ENCODE measurements around the gene CDH4.
"Not testable (repeated sequence)": the region's sequence is repeated elsewhere in the genome, so short reads cannot be mapped to it uniquely, and the experiment has no call there.

The CDH4 gene

DNA sequence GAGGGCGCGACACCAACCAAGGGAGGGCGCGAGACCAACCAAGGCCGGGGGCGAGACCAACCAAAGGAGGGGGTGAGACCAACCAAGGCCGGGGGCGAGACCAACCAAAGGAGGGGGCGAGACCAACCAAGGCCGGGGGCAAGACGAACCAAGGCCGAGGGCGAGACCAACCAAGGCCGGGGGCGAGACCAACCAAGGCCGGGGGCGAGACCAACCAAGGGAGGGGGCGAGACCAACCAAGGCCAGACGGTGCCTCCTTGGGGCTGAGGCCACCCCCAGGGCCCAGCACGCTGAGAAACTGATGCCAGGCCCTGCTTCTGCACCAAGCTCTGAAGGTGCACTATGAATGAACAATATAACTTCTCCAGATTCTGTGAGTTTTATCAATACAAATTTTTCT is 726.4 kb downstream of the CDH4 start:
- DNase-seq (ENCODE audit: low read depth): no peak

GRCh38 chr20:61979090-61979489 is 727.0 kb downstream of the CDH4 start:
- no peak for DNase-seq (ENCODE audit: low read depth)

- DNase-seq (ENCODE audit: low read depth): no peak
These were observed 727.9 kb downstream of the CDH4 start for GRCh38 chr20:61979701-61980635.

- no peak for DNase-seq (ENCODE audit: low read depth)
These were observed 728.9 kb downstream of the CDH4 start for GRCh38 chr20:61980647-61981583.

- not testable (repeated sequence) for DNase-seq (ENCODE audit: low read depth)
These were observed 729.6 kb downstream of the CDH4 start for GRCh38 chr20:61981691-61982090.

GRCh38 chr20:61982191-61982950 is 730.3 kb downstream of the CDH4 start:
- no peak for DNase-seq (ENCODE audit: low read depth)

DNA sequence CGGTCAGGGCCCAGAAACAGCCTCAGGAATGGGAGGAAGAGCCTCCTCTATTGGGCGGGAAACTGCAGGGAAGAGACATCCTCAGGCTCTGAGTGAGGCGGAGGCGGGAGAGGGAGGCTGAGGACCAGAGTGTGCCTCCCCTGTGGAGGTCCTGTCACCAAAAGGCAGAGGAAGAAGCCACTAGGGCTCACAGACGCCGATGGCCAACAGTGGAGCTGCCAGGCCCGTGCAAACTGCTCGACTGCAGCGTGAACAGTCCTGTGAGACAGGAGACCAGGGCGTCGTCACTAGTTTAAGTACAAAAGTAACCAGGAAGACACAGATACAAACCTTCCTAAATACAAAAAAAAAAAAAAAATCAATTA is 730.9 kb downstream of the CDH4 start:
- DNase-seq (ENCODE audit: low read depth): no peak

GRCh38 chr20:61983965-61984364 is 731.9 kb downstream of the CDH4 start:
- DNase-seq (ENCODE audit: low read depth): no peak

GRCh38 chr20:61984431-61984830 is 732.4 kb downstream of the CDH4 start:
- DNase-seq (ENCODE audit: low read depth): not testable (repeated sequence)

- no peak for DNase-seq (ENCODE audit: low read depth)
These were observed 733.0 kb downstream of the CDH4 start for GRCh38 chr20:61985096-61985495.

GRCh38 chr20:61986762-61987321 is 734.8 kb downstream of the CDH4 start:
- DNase-seq (ENCODE audit: low read depth): no peak

GRCh38 chr20:61988665-61989064 is 736.6 kb downstream of the CDH4 start:
- no peak for DNase-seq (ENCODE audit: low read depth)

DNA sequence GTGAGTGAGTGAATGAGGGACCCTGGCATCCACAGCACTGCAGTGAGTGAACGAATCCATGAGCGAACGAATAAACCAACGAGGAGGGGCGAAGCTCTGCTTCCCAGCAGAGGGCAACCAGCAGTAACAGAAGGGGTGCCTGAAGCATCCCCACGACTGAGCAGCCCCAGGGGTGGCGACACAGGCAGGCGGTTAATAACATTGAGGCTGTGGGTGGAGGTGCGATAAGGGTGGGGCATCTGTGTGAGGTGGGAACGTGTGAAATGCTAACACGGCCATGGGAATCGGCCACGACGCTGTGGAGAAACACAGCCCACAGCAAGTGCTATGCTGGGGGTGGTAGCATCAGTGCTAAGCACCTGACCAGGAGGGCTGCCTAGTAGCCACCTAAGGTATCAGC is 737.7 kb downstream of the CDH4 start:
- no peak for DNase-seq (ENCODE audit: low read depth)
